SH-SY5Y (cell line): ENCODE results near the gene FGF21.

Source experiments
- GATA2 ChIP-seq: IDR thresholded peaks from 2 replicates; pipeline ENCODE4 v1.6.1; 2011; ENCODE audit warnings: mild to moderate bottlenecking, low read depth, low read length
- GATA3 ChIP-seq: IDR thresholded peaks from 2 replicates; pipeline ENCODE4 v1.6.1; 2011; ENCODE audit warnings: low read depth, mild to moderate bottlenecking, low read length, moderate library complexity

DNA sequence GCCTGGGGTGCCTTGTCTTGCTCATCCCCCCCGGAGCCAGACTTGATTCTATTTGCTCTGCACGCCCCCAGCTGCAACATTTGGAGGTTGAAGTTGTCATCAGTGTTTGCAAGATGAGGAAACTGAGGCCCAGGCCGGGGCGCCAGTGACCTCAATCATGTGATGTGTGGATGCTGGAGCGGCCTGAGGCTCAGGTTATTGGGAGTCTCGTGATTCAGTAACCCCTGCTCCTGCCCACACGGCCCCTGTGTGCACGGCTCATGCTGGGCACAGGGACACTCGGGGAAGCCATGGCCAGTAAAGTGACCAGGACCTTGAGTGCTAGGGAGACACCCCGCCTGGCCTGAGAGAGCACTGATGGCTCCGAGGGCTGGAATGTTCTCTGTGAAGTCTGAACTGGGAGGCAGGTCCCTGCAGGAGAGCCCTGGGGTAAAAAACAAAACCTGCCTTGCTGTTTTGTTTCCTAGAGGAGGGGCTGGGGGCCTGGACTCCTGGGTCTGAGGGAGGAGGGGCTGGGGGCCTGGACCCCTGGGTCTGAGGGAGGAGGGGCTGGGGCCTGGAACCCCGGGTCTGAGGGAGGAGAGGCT is 1.9 kb downstream of the FGF21 start:
- TF ChIP-seq GATA2 (no peak), GATA3 (no peak)
